ENCODE results near the gene FBXL2.

DNA sequence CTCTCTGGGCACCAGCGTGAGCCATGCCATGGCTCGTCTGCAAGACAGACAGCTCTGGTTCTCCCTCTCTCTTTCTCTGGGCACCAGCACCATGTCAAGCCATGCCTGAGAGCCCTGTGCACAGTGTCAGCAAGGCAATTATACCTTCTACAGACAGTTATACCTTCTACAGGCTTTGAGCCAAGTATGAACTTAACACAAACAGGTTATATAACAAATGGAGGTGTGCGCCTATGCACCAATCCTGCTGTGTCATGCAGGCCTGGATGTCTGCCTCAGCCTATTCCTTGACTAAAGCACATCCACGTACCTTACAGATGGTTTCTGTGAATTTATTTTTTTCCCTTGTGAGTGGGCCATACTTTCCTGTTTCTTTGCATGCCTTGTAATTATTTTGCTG, 5.9 kb upstream of the FBXL2 start:
- TF ChIP-seq, protein P1, sequence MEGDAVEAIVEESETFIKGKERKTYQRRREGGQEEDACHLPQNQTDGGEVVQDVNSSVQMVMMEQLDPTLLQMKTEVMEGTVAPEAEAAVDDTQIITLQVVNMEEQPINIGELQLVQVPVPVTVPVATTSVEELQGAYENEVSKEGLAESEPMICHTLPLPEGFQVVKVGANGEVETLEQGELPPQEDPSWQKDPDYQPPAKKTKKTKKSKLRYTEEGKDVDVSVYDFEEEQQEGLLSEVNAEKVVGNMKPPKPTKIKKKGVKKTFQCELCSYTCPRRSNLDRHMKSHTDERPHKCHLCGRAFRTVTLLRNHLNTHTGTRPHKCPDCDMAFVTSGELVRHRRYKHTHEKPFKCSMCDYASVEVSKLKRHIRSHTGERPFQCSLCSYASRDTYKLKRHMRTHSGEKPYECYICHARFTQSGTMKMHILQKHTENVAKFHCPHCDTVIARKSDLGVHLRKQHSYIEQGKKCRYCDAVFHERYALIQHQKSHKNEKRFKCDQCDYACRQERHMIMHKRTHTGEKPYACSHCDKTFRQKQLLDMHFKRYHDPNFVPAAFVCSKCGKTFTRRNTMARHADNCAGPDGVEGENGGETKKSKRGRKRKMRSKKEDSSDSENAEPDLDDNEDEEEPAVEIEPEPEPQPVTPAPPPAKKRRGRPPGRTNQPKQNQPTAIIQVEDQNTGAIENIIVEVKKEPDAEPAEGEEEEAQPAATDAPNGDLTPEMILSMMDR (conservative IDR thresholded peaks at IDR 0.05; ENCODE audit: low read depth, low read length) = no peak
- TF ChIP-seq EZH2 (IDR thresholded peaks at IDR 0.05; ENCODE audit: low read length, unreplicated experiment) (no peak), EZH2phosphoT487 (IDR thresholded peaks at IDR 0.05; ENCODE audit: borderline replicate concordance, low read length) (no peak)
